ENCODE data around the gene E2F7.
A peak's percentile ranks its signal among the peaks of the same experiment; 100 is the strongest.

Gene E2F7

DNA sequence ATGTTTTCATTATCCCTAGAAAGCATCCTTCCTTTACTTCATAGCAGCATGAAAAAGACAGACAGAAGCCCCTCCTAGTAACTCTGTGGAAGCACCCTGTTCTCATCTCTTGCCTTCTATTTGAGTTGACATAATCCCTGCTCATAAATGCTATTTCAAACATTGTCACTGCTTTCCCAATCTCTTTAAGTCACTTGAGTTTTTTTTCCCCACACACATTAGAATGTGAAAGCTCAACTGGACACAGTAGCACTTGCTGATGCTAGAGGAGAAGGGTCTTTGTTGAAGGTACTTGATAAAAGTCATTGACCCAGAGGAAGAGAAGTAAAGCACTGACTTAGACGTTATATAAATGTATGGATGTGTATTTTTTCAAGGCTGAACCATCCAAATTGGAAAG, 3.0 kb downstream of the E2F7 start:
- DNase-seq, result no peak

DNA sequence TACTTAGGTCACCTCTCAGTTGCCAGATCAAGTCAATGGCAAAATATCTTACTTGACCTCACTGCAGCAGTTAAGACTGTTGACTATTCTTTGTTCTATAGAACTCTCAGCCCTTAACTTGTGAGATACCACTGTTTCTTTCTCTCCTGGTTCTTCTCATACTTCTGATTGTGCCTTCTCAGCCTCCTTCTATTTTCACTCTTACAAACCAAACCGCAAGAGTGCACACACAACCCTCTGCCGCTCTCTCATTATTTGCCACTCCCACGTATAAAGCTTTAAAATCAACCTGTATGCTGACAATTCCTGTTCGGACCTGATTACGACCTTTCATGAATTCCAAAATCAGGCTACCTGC, 4.5 kb downstream of the E2F7 start:
- no peak for DNase-seq

DNA sequence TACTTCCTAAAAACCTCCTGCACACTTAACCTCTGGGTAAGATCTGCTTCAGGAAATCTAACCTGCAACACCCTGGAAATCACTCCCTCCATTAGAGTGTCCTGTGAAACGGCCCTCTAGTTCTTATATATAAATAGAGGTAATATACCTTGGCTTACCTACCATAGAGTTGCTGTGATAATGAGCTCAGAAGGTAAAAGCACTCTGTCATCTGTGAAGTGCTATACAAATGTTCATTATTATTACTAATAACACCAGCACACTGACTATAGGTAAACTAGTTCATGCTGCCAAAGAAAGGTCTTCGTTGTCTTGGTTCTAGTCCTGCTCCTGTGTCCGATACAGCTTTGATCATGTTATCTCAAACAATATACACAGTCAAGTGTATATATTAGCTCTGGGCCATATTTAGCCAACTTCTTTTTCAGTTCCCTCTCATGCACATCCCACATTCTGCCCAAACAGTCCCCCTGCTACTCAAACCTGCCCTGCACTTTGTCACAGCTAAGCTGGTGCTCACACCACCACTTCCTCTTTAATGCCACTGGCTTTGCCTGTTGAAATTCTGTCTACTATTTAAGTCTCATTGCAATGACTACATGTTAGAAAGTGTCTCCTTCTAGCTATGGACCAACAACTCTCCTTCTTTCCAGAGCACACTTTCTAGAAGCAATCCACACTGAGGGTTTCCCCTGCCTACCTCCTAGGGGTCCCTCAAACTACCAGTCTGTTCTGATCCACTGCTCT, 5.1 kb downstream of the E2F7 start:
- no peak for DNase-seq

DNA sequence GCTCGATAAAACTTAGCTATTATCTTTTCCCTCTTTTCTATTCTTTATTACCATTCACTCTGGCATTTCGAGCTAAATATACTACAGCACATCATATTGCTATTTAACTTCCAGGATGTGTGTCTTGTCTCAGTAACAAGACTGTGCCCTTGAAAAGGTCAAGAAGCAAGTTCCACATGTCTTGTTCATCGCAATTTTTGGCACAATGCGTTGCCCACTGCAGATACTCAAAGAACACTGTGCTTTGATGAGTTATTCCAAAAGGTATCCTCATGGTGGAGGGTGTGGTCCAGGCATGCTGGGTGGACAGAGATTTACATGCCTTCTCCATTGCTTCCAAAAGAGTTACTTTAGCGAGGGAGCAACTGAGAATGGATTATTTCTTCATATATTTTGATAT, 6.6 kb downstream of the E2F7 start:
- no peak for DNase-seq

DNA sequence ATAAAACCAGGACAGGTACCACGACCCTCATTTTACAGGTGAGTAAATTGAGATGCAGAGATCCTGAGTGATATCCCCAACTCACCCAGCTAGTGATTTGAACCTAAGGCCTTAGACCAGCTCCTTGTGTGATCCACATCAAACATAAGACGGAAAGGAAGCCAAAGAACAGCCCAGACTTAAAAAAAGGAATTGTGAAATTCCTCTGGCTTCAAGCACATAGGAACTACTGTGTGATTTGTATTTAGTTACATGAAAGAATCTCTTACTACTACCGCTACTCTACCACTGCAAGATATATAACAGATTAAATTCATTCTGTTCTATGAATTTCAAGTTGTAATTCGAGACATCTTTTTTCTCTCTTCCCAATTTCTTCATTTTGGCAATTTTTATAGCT, 10.5 kb downstream of the E2F7 start:
- DNase-seq, result no peak

DNA sequence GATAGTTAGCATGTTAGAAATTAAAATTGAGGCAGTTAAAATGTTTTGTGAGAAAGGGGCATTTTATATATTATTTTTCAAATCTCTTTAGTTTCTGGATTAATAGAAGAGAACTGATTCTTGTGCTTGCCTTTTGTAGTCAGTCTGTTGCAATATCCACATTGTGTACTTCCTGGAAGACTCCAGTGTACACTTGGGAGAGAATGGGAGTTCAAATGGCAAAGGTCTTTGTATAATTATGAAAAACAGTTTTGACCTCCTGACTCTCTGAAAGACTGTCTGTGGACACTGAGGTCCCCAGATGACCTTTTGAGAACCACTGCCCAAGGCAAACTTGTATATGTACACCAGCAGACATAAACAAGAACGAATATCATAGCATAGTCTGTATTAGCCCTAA, 12.1 kb downstream of the E2F7 start:
- DNase-seq, result no peak

DNA sequence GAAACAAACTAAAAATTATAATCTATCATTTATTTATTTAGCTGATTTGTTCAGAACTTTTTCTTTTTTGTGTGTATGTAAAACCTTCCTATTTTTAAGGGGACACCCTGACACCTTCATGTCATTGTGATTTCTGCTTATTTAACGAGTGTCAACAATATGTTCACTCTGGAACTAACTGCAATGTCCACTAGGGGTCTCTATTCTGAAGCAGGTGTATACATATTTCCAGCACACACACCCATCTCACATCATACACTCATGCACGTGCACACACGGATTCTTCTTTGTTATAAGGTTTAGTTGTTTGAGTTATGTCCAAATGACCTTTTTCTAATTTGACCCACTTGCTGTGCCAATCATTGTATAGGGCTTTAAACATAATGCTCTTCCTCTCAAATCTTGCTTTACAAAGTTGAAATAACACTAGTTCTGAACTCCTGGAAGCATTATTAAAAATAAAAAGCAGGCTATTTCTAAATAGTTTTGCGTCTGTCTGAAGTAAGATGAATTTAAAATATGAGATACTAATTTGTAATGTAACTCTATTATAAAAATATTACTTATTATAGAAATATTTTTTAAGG, 15.5 kb downstream of the E2F7 start:
- DNase-seq, result peak; percentile 78

DNA sequence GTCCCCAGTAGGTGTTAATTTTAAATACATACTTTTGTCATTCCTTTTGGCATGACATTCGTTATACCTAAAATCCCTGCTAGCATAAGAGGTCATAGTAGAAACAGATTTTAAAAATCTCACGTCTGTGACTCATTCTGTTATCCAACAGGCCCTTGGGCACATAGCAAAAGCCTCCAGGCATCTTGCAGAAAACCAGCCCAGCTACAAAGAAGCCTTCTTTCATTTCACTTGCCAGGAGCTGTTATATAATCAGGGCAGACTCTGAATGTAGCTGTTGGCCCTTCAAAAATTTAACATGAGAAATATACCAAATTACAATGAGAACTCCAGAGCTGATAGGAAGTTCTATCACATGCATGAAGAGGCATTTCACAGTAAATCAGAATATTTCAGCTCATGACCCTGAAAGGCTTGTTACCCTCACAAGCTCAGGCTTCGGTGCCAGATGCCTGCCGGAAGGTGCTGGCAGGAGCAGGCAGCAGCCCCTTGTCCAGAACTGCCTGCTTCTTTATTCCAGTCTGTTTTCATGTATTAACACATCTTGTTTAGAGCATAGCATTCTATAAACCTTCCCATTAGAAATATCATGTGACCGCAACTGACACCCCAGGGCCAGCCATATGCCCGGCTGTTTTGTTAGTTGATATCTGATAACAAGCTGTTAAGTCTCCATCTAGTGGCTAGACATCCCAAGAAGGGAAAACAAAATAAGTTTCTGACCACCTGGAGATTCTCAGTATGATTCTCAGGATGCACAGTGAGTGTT, 17.8 kb downstream of the E2F7 start:
- no peak for DNase-seq

DNA sequence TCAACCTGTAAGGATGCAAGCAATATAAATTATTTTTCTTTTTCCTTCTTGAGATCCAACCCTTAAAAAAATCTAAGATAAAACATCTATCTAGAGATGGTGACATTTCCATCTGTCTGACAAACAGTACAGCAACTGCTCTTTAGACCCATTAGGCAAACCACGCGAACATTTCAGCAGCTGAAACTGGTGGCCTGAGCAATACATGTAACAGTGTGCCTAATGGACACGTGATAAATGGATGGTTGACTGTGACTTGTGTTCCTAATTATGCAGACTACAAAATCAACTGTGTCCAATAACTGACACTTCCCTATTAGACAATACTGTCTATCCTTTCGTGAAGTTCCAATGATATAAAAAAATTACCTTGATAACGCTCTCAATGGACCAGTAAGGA, 18.9 kb downstream of the E2F7 start:
- DNase-seq, result no peak

DNA sequence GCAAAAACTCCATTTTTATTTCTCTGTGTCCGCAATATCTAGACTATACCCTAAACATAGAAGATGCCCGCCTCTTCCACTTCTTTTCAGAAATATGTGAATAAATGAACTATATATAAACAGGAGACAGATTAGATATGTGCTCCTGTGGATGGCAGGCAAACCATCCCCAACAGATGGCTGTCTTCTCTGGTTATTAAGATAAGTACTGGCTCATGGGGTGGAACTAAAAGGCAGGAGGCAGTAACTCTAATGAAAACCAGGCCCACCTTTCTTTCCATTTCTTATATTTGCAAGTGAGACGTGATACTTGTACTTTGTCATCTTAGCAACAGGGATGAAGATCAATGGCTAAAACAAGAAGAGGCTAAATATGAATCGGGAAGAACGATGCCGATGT, 20.2 kb downstream of the E2F7 start:
- no peak for DNase-seq

DNA sequence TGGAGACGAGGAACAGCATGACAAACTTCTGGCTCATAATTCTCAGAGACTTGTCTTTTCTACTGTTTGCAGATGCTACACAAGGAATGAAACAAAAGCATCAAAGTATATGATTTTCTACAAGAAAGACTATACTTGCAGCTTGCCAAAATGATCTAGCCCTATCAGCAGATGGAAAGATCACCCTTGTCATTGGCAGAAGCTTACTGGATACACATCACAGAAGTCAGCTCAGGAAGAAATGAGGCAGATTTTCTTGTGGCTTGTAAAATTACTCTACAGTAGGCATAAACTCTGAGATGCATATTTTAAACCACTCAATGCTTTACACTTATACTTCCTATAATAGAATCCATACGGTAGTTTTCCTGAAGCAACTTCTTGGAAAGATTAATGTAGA, 20.6 kb downstream of the E2F7 start:
- DNase-seq, result no peak

DNA sequence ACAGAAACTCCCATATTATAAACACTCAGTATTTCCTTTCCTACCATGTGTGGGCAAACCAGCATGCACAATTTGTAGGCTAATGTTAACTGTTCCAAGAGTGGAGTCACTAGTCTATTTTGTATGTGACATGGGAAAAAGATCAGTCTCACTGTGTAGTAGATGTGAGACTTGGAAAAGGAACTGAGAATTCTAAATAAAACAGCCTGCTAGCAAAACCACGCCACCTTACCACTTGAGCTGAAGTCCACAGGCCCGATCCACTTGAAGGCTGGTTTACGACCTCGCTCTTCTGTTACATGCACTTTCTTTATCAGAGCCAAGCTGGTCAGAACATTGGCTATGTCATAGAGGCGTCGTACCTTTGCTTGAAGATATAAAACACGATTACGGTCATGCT, 22.5 kb downstream of the E2F7 start:
- DNase-seq, result no peak

DNA sequence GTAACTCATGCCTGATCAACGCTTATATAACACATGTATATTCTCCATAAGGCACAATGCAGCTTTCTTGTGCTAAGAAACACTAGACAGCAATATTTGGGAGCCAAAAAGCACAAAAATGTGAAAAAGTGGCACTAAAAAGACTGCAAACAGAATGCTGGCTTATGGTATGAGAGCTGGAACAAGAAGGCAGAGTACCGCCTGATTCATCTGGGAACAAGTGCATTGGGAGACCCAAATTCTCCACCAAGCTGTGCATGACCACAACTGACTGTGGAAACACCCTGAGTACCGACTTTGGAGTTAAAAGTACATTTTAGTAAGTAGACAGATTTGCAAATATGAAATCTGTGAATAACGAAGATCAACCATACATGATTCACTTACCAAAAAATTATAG, 25.1 kb downstream of the E2F7 start:
- DNase-seq, result no peak

DNA sequence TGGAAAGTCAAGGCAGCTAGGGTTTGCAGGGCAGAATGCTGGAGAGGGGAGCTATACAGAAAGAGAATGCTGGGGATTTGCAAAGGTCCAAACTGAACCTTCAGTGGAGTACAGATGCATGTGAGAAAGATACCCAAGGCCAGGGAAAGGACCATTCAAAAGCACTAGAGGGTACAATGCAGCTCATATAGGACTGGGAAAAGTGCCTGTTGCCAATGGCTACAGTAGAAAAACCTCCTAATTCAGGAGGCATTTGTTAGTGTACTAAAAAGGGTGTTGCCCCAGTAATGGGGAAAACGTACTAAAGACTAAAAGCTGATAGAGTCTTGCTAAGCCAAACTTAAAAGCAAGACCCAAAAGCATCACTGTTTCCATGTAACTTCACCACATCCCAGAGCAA, 30.1 kb downstream of the E2F7 start:
- no peak for DNase-seq

DNA sequence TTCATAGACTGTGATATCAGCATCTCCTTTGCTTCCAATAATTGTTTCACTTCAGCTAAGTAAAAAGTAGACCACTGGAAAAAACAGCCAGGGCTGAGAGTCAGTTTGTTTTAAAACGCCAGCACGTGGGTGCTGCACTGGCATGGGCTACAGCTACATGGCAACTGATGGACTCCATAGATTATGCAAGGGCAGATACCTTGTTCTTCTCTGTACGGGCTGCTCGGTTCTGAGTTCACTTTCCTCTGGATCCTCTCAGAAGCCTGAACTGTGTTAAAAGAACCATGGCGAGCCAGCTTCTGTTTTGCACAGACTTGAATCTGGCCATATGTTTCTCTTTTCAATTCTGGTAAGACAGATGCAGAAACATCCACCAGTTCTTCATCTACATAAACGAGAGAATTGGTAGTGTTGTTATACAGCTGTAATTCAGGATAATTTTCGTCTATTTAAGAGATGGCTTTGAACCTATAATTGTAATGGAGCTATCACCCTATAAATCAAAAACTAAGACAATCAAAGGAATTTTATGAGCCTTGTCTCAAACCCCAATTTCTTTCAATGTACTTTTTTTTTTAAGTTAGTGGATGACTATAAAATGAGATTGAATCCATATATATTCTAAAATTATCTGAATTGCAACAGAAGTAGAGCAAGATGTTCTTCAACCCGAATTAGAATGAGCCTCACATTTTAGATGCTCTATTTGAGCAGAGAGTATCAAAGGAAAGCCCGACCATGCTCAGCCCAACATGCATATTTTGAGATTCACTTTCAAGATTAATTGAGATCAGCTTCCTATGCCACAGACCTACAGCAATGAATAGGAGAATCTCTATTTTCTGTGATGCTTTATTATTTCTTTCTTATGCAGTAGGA, 31.5 kb downstream of the E2F7 start:
- no peak for DNase-seq

DNA sequence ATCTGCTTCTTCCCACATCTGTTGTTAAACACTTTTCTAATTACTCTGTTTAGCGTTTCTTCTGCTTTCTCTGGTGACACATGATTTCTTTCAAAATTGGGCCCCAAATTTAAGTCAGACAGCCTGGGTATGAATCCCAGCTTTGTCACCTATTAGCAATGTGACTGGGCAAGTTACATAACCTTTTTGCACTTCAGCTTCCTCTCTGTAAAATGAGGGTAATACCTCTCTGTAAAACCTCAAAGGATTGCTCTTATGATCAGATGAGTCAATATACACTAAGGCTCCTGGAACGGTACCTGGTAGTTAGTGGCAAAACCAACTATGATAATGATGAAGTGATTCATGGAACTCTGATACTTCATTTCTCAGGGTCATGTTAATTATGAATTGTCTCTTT, 33.0 kb downstream of the E2F7 start:
- no peak for DNase-seq

DNA sequence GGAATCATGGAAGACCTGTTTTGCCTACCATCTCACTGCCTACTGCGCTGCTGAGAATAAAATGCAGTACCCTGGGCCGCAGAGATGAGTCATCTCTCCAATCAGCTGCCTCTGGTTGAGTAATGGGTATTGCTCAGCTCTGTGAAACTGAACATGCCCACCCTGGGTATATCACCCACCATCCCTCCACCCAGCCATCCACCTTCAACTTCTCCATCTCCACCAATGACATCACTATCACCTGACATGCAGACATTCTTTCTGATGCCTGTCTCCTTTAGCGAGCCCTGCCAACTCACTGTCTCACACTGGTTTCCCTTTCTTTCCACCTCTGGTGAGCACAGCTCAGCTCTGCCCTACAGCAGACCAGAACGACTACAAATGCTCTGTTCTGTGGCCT, 33.6 kb downstream of the E2F7 start:
- DNase-seq, result no peak

DNA sequence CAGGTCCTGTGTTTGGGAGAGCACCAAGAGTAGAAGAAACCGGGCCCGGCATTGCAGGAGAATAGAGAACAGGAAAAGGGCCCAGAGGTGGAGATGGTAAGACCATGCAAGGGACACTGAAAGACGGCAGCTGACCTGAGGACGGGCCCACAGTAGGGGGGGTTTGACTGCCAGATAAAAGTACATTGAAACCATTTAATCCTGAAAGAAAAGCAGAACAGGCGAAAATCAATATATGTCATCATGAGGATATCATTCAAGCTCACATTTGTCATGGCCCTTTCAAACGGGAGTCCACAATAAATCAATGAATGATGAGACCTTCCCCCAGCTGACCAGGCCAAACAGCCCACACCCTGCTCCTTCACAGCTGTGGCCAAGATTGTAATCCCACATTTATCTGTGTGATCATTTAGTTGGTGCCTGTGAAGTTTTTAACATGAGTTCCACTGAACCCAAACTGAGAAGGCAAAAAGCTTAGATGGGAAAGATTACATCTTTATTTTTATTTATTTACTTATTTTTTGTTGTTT, 39.5 kb downstream of the E2F7 start:
- peak; percentile 81 for DNase-seq

DNA sequence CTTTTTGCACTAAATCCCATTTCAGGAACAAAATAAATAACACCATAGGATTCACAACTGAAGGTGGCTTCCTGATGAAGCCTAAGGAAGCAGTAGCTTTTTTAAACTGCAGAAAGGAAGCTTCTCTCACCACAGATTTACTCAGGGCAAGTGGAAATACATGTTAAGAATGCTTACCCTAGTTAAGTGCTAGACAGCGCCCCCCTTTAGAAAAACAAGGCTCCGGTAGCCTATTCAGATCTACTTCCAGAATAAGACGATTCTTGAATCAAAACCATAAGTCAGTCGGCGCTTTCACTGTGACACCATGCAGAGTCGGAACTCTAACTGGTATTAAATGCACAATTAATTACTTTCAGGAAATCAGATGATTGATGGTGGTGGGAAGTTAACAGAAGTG, 41.9 kb downstream of the E2F7 start:
- DNase-seq, result no peak

DNA sequence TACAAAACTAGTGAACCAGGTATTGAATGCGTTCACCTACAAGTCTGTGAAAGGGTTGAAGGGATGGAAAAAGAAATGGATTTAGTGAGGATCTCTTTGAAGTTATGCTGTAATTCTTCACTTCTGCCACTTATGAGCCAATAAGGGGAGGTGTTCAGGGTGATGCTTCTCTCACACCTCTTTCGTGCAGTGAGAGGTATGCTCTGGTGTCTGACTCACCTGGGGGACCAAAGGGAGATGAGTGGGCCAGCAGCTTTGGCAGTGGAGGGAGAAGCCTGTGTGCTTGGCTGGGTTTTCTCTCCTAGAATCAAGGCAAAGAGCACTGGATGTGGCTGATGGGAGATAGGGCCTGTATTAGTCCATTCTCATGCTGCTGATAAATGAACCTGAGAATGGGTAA, 45.4 kb downstream of the E2F7 start:
- no peak for DNase-seq

DNA sequence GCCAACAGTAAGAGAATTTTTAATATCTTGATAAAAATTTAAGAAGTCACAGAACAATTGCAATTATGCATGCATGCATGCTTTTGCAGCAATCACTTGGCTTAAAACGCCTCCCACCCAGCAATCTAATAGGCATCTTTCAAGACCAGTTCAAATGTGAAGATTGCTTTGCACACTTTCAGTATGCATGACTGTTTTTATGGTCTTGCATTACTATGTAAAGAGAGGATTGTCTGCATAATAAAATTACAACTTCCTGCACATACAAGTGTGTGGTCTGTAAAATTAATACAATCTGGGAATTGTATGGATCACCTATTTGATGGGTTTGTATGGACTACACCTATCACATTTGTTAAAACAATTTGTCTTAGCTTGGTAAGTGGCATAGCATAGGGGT, 48.8 kb downstream of the E2F7 start:
- DNase-seq, result no peak

DNA sequence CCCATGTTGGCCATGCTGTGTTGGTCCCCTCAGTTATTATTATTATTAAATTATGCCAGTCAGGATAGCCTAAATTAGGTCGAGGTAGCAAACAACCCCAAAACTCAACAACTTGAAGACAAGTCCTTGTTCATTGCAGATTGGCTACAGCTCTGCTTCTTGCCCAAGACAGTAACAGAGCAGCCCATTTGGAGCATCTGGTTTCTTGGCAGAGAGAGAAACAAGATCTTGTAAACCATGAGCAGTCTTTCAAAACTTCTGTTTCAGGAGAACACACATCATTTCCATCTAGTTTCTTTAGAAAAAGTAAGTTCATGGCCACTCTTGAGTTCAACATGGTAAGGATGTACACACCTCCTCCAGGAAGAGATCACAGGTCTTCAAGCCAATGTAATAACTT, 52.3 kb downstream of the E2F7 start:
- DNase-seq, result no peak

Data from NCI-H146 (cell line).